SK-N-SH (cell line): Measurements from ENCODE around the gene PROSER3. TPM values are rescaled to one million over a fixed set of nuclear protein-coding genes. Genes with fewer than 3 reads are reported as not detected.

Experiments used
- CTCF ChIA-PET: fragments of 300-600, 350-600 bp; formaldehyde crosslinking; extraction: SDS; loops from one replicate; lab custom pipeline; 2021; lab: Yijun Ruan, JAX
- POLR2A ChIA-PET: fragments of 350-600 bp; sonication (Branson Sonifier 250); formaldehyde crosslinking; extraction: SDS; loops from one replicate; lab custom pipeline; 2020; ENCODE audit warnings: antibody characterized with exemption, inconsistent platforms; lab: Yijun Ruan, JAX
- DNase-seq: peaks from one replicate; pipeline ENCODE4 v3.0.0; 2012
- H2AFZ ChIP-seq: fragments of 200-600 bp; sonication (generic); 2 replicates; pipeline ENCODE4 v1.8.1; 2016; ENCODE audit warnings: antibody characterized with exemption, mild to moderate bottlenecking, low read depth
- H3F3A ChIP-seq: fragments of 200-600 bp; sonication (generic); replicated peaks from 2 replicates; pipeline ENCODE3; 2016; ENCODE audit warnings: antibody characterized with exemption, mild to moderate bottlenecking; ENCODE audit not compliant: insufficient read depth
- H3K27ac ChIP-seq, 2 experiments: fragments of 200-500 bp in 1 of 2; fragments of 200-600 bp in 1 of 2; sonication (Bioruptor generic) in 1 of 2; sonication (generic), shearing (Covaris generic) in 1 of 2; 2 replicates each; pipeline versions ENCODE4 v1.5.1 to v1.6.1; 2014 to 2016; ENCODE audit warnings: low read depth in 2 of 2, inconsistent platforms in 1 of 2, low read length in 1 of 2, mild to moderate bottlenecking in 1 of 2, mixed read lengths in 1 of 2
- H3K27me3 ChIP-seq: fragments of 200-600 bp; sonication (generic), shearing (Covaris generic); 2 replicates; pipeline ENCODE4 v1.6.1; 2016; ENCODE audit warnings: mixed run types; ENCODE audit not compliant: insufficient read depth
- H3K36me3 ChIP-seq, 2 experiments: fragments of 200-500 bp in 1 of 2; fragments of 200-600 bp in 1 of 2; sonication (Bioruptor generic) in 1 of 2; sonication (generic) in 1 of 2; replicated peaks in 1 of 2; 2 replicates each; pipeline versions ENCODE3 to v1.5.1; 2014 to 2016; ENCODE audit warnings: low read length in 1 of 2, mild to moderate bottlenecking in 1 of 2; ENCODE audit not compliant: insufficient read depth in 2 of 2, control insufficient read depth in 1 of 2
- H3K4me1 ChIP-seq, 2 experiments: fragments of 200-500 bp in 1 of 2; fragments of 200-600 bp in 1 of 2; sonication (Bioruptor generic) in 1 of 2; sonication (generic), shearing (Covaris generic) in 1 of 2; 2 replicates each; pipeline versions ENCODE4 v1.5.1 to v1.6.1; 2014 to 2016; ENCODE audit warnings: low read depth in 1 of 2, low read length in 1 of 2, mixed run types in 1 of 2; ENCODE audit not compliant: insufficient read depth in 2 of 2, control insufficient read depth in 1 of 2
- H3K4me2 ChIP-seq: fragments of 200-600 bp; sonication (generic), shearing (Covaris generic); 2 replicates; pipeline ENCODE4 v1.6.1; 2017; ENCODE audit warnings: mixed run types
- H3K4me3 ChIP-seq, 2 experiments: fragments of 200-500 bp in 1 of 2; fragments of 200-600 bp in 1 of 2; sonication (Bioruptor generic) in 1 of 2; sonication (generic), shearing (Covaris generic) in 1 of 2; 2 replicates each; pipeline versions ENCODE4 v1.5.1 to v1.8.1; 2014 to 2016; ENCODE audit warnings: low read depth in 2 of 2, inconsistent platforms in 1 of 2, low read length in 1 of 2, mild to moderate bottlenecking in 1 of 2, mixed read lengths in 1 of 2, moderate library complexity in 1 of 2
- H3K79me2 ChIP-seq: fragments of 200-600 bp; sonication (generic); 2 replicates; pipeline ENCODE4 v1.8.1; 2017; ENCODE audit warnings: mild to moderate bottlenecking; ENCODE audit not compliant: insufficient read depth
- H3K9ac ChIP-seq: fragments of 200-600 bp; sonication (generic); 2 replicates; pipeline ENCODE4 v1.6.1; 2017; ENCODE audit warnings: mixed run types
- H3K9me2 ChIP-seq: fragments of 200-600 bp; sonication (generic); 2 replicates; pipeline ENCODE4 v1.6.1; 2017; ENCODE audit warnings: mixed run types
- H3K9me3 ChIP-seq: fragments of 200-600 bp; sonication (generic); 2 replicates; pipeline ENCODE4 v1.6.1; 2017; ENCODE audit warnings: mixed run types, mild to moderate bottlenecking, moderate library complexity
- H4K20me1 ChIP-seq: fragments of 200-600 bp; sonication (generic); 2 replicates; pipeline ENCODE4 v1.6.1; 2017; ENCODE audit warnings: mild to moderate bottlenecking, mixed run types; ENCODE audit not compliant: insufficient read depth
- FOSL2 ChIP-seq: IDR thresholded peaks from 2 replicates; pipeline ENCODE4 v1.4.0; 2012; ENCODE audit warnings: low read depth, mild to moderate bottlenecking, moderate library complexity, borderline replicate concordance
- FOXJ3 ChIP-seq: sonication (generic); formaldehyde crosslinking; IDR thresholded peaks from 2 replicates; pipeline ENCODE4 v1.5.1; 2020; ENCODE audit warnings: mild to moderate bottlenecking, missing genetic modification reagents
- FOXM1 ChIP-seq: IDR thresholded peaks from 2 replicates; pipeline ENCODE4 v1.4.0; 2012; ENCODE audit warnings: low read depth, mild to moderate bottlenecking
- GATA2 ChIP-seq: sonication (generic); formaldehyde crosslinking; IDR thresholded peaks from 2 replicates; pipeline ENCODE4 v1.5.0; 2020; ENCODE audit warnings: mild to moderate bottlenecking, missing genetic modification reagents
- IRF3 ChIP-seq: fragments of 150-350 bp; IDR thresholded peaks from 2 replicates; pipeline ENCODE4 v1.6.1; 2016; ENCODE audit warnings: mild to moderate bottlenecking, low read depth, low read length
- JUND ChIP-seq: IDR thresholded peaks from 2 replicates; pipeline ENCODE4 v1.4.0; 2012
- MEF2A ChIP-seq: IDR thresholded peaks from 2 replicates; pipeline ENCODE4 v1.4.0; 2012; ENCODE audit warnings: low read depth, borderline replicate concordance
- NRF1 ChIP-seq: IDR thresholded peaks from 2 replicates; pipeline ENCODE4 v1.6.1; 2012; ENCODE audit warnings: low read depth, mild to moderate bottlenecking, low read length
- POLR2AphosphoS5 ChIP-seq: IDR thresholded peaks from 2 replicates; pipeline ENCODE4 v1.6.1; 2012; ENCODE audit warnings: low read depth, low read length
- RAD21 ChIP-seq: IDR thresholded peaks from 2 replicates; pipeline ENCODE4 v1.6.1; 2012; ENCODE audit warnings: mild to moderate bottlenecking, low read length
- RCOR1 ChIP-seq: fragments of 150-350 bp; IDR thresholded peaks from 2 replicates; pipeline ENCODE4 v1.6.1; 2017; ENCODE audit warnings: antibody characterized with exemption, low read length
- REST ChIP-seq: IDR thresholded peaks from 2 replicates; pipeline ENCODE4 v1.6.1; 2012; ENCODE audit warnings: mild to moderate bottlenecking, low read depth, low read length, moderate library complexity
- RXRA ChIP-seq: IDR thresholded peaks from 2 replicates; pipeline ENCODE4 v1.4.0; 2012; ENCODE audit warnings: low read depth, mild to moderate bottlenecking, borderline replicate concordance
- TAF1 ChIP-seq: IDR thresholded peaks from 2 replicates; pipeline ENCODE4 v1.6.1; 2012; ENCODE audit warnings: low read depth, mild to moderate bottlenecking, low read length, moderate library complexity, borderline replicate concordance
- TCF12 ChIP-seq: IDR thresholded peaks from 2 replicates; pipeline ENCODE4 v1.4.0; 2012
- USF1 ChIP-seq: IDR thresholded peaks from 2 replicates; pipeline ENCODE4 v1.4.0; 2012; ENCODE audit warnings: low read depth, borderline replicate concordance
- YY1 ChIP-seq: IDR thresholded peaks from 2 replicates; pipeline ENCODE4 v1.4.0; 2012; ENCODE audit warnings: low read depth, mild to moderate bottlenecking
- WGBS: methylation state at CpG from one replicate; pipeline ENCODE4 v1.1.6; 2017; ENCODE audit warnings: low lambda C conversion rate; 5-methylcytosine and 5-hydroxymethylcytosine counted together
- polyA plus RNA-seq, 3 experiments: library from polyadenylated mRNA; depleted of rRNA; stranded (reverse); fragments of >200 nt; gene quantifications; 2 replicates each; pipeline ENCODE4 v1.2.3, GENCODE V29; 2012

PROSER3 gene
- polyA plus RNA-seq, 1 of the 3 experiments (the other 2 are of a cell fraction): 12.5 TPM

GRCh38 chr19:35792312-35792711 is 34.3 kb downstream of the PROSER3 start:
- Histone ChIP-seq H3K4me1 (no peaks in the 10 kb centered on the region), H2AFZ (no peak overlapping the region), H3K9me3 (no peaks in the 10 kb centered on the region), H3K4me3 (no peak overlapping the region), H3K36me3 (no peaks in the 10 kb centered on the region), H3F3A (no peaks in the 10 kb centered on the region), H3K4me2 (no peak overlapping the region), H3K9me2 (no peaks in the 10 kb centered on the region), H3K27me3 (no peaks in the 10 kb centered on the region), H3K79me2 (no peaks in the 10 kb centered on the region), H4K20me1 (no peaks in the 10 kb centered on the region), H3K27ac (no peak overlapping the region), H3K9ac (no peak overlapping the region)
- ChIA-PET CTCF (no interaction called here), POLR2A (no interaction called here)
- WGBS: 92% methylated on average over 12 of the region's 15 CpGs
- TF ChIP-seq YY1: no peak
- TF ChIP-seq FOSL2: no peak
- no peak for TF ChIP-seq FOXJ3
- no peak for TF ChIP-seq MEF2A
- TF ChIP-seq POLR2AphosphoS5: no peak
- TF ChIP-seq RXRA: no peak
- TF ChIP-seq RCOR1: no peak
- TF ChIP-seq USF1: no peak
- TF ChIP-seq RAD21: no peak
- no peak for TF ChIP-seq TCF12
- TF ChIP-seq TAF1: no peak
- TF ChIP-seq REST: no peak
- TF ChIP-seq IRF3: no peak
- TF ChIP-seq JUND: no peak
- no peak for TF ChIP-seq GATA2
- TF ChIP-seq NRF1: no peak
- no peak for TF ChIP-seq FOXM1
- no peak for DNase-seq
